Endothelial cell of umbilical vein (primary cell): ENCODE measurements around the gene EGLN1. TPM values are rescaled to one million over a fixed set of nuclear protein-coding genes. Genes with fewer than 3 reads are reported as not detected.

Experiments
- BruUV-seq: library from RNA; stranded (reverse); fragments of 400-500 nt; replicated peaks from 2 replicates; lab custom pipeline; 2021; lab: Mats Ljungman, UMichigan
- CTCF ChIA-PET: fragments of 300-600, 350-600 bp; sonication (Branson Sonifier 250); formaldehyde crosslinking; loops from one replicate; lab custom pipeline; 2021; ENCODE audit warnings: antibody characterized with exemption, inconsistent platforms; lab: Charles Lee
- POLR2A ChIA-PET: fragments of 300-600, 350-600 bp; sonication (Branson Sonifier 250); formaldehyde crosslinking; loops from one replicate; lab custom pipeline; 2021; ENCODE audit warnings: antibody characterized with exemption, inconsistent platforms; lab: Charles Lee
- DNase-seq: peaks from one replicate; pipeline ENCODE4 v3.0.0-alpha.2; 2011; ENCODE audit warnings: low read depth, low spot score
- FAIRE-seq: peaks from 2 replicates; lab custom pipeline; 2011; peaks lifted over from hg19 to GRCh38; lab: Jason Lieb, UNC
- H2AFZ ChIP-seq: 2 replicates; pipeline ENCODE4 v1.6.0; 2012; ENCODE audit warnings: low read depth, low read length, control low read depth, inconsistent platforms
- H3K27ac ChIP-seq: 2 replicates; pipeline ENCODE4 v1.5.1; 2011; ENCODE audit warnings: low read depth, mild to moderate bottlenecking, control low read depth, low read length, moderate library complexity; ENCODE audit not compliant: insufficient read depth
- H3K27me3 ChIP-seq, 2 experiments: 2 replicates each; pipeline versions ENCODE4 v1.6.0 to v1.6.1; 2011; ENCODE audit warnings: low read length in 2 of 2, mixed read lengths in 1 of 2; ENCODE audit not compliant: control insufficient read depth in 2 of 2, insufficient read depth in 2 of 2
- H3K36me3 ChIP-seq, 2 experiments: 2 replicates in 1 of 2; 3 replicates in 1 of 2; pipeline ENCODE4 v1.5.1; 2011; ENCODE audit warnings: low read length in 2 of 2, mild to moderate bottlenecking in 1 of 2, moderate library complexity in 1 of 2; ENCODE audit not compliant: control insufficient read depth in 2 of 2, insufficient read depth in 2 of 2; ENCODE audit errors: extremely low read depth in 1 of 2
- H3K4me1 ChIP-seq: 3 replicates; pipeline ENCODE4 v1.5.1; 2011; ENCODE audit warnings: mild to moderate bottlenecking, low read length; ENCODE audit not compliant: control insufficient read depth, insufficient read depth; ENCODE audit errors: extremely low read depth
- H3K4me2 ChIP-seq: 2 replicates; pipeline ENCODE4 v1.6.1; 2011; ENCODE audit warnings: low read length, control low read depth, mixed read lengths; ENCODE audit not compliant: insufficient read depth
- H3K4me3 ChIP-seq, 3 experiments: fragments of 200-600 bp in 1 of 3; sonication (generic), shearing (Covaris generic) in 1 of 3; replicated peaks in 1 of 3; 2 replicates each; pipeline ENCODE4 v1.5.1; 2011 to 2016; ENCODE audit warnings: control low read depth in 3 of 3, low read length in 3 of 3, mild to moderate bottlenecking in 2 of 3, inconsistent platforms in 1 of 3, low read depth in 1 of 3, moderate library complexity in 1 of 3; ENCODE audit not compliant: insufficient read depth in 1 of 3
- H3K79me2 ChIP-seq: 2 replicates; pipeline ENCODE4 v1.6.0; 2012; ENCODE audit warnings: low read length, inconsistent platforms; ENCODE audit not compliant: control insufficient read depth, insufficient read depth
- H3K9ac ChIP-seq: replicated peaks from 2 replicates; pipeline ENCODE3; 2011; ENCODE audit warnings: low read length, control low read depth; ENCODE audit not compliant: insufficient read depth; ENCODE audit errors: extremely low read depth
- H3K9me1 ChIP-seq: replicated peaks from 3 replicates; pipeline ENCODE4 v1.6.0; 2011; ENCODE audit warnings: mild to moderate bottlenecking, low read length; ENCODE audit not compliant: control insufficient read depth, insufficient read depth; ENCODE audit errors: extremely low read depth
- H3K9me3 ChIP-seq: replicated peaks from 2 replicates; pipeline ENCODE4 v1.5.1; 2012; ENCODE audit warnings: low read length, inconsistent platforms; ENCODE audit not compliant: control insufficient read depth, insufficient read depth
- H4K20me1 ChIP-seq: replicated peaks from 2 replicates; pipeline ENCODE3; 2011; ENCODE audit warnings: mild to moderate bottlenecking, low read length; ENCODE audit not compliant: control insufficient read depth, insufficient read depth; ENCODE audit errors: extremely low read depth
- CTCF ChIP-seq, 2 donors: IDR thresholded peaks; 1 replicate in 1 of 2; 2 replicates in 1 of 2; pipeline ENCODE4 v1.5.1; 2011; ENCODE audit warnings: low read length in 2 of 2, mild to moderate bottlenecking in 2 of 2, moderate library complexity in 2 of 2, control low read depth in 1 of 2, inconsistent platforms in 1 of 2, low read depth in 1 of 2; ENCODE audit not compliant: insufficient read depth in 1 of 2; ENCODE audit errors: extremely low read depth in 1 of 2
- EZH2 ChIP-seq: IDR thresholded peaks from 2 replicates; pipeline ENCODE4 v1.6.1; 2012; ENCODE audit warnings: borderline replicate concordance, low read depth, mild to moderate bottlenecking, moderate library complexity, low read length, inconsistent platforms; ENCODE audit not compliant: severe bottlenecking
- FOS ChIP-seq: IDR thresholded peaks from 2 replicates; pipeline ENCODE4 v1.6.1; 2011; ENCODE audit warnings: mild to moderate bottlenecking, low read length, moderate library complexity, borderline replicate concordance; ENCODE audit not compliant: insufficient read depth
- GATA2 ChIP-seq: IDR thresholded peaks from 2 replicates; pipeline ENCODE4 v1.7.0; 2011; ENCODE audit warnings: low read depth, mild to moderate bottlenecking, moderate library complexity, mixed read lengths, low read length; ENCODE audit not compliant: insufficient read length, insufficient read depth
- JUN ChIP-seq: IDR thresholded peaks from 2 replicates; pipeline ENCODE4 v1.6.1; 2011; ENCODE audit warnings: borderline replicate concordance, low read depth; ENCODE audit not compliant: insufficient read length, insufficient read depth
- MYC ChIP-seq: IDR thresholded peaks from one replicate; pipeline ENCODE4 v1.6.1; 2011; ENCODE audit warnings: mild to moderate bottlenecking, low read depth, low read length
- POLR2A ChIP-seq: IDR thresholded peaks from 2 replicates; pipeline ENCODE4 v1.6.1; 2012; ENCODE audit warnings: low read depth, mild to moderate bottlenecking, control low read depth, low read length
- POLR2AphosphoS5 ChIP-seq: IDR thresholded peaks from 2 replicates; pipeline ENCODE4 v1.6.1; 2012; ENCODE audit warnings: low read depth, mild to moderate bottlenecking, control low read depth, low read length, moderate library complexity; ENCODE audit not compliant: insufficient read depth
- dilution Hi-C: fragments of 300-500 bp; cut with MboI; formaldehyde crosslinking; loops from one replicate; pipeline ENCODE4 v1.15.0; 2019; ENCODE audit warnings: low sequenced_read_pairs; ENCODE audit not compliant: extremely low pct_ligation_motif_present
- intact Hi-C: fragments of 100-400 bp; cut with micrococcal nuclease; formaldehyde crosslinking; loops from one replicate; pipeline ENCODE4 v1.10.0; 2022
- polyA plus RNA-seq, 4 experiments: library from polyadenylated mRNA; depleted of rRNA in 3 of 4; stranded (reverse) in 3 of 4; unstranded in 1 of 4; fragments of >200 nt; gene quantifications; 2 replicates each; pipeline versions ENCODE4 v1.2.1 to v1.2.3, GENCODE V29; 2011 to 2012; ENCODE audit warnings: missing spikeins in 1 of 4
- total RNA-seq: library from RNA; stranded (reverse); gene quantifications from 2 replicates; pipeline ENCODE4 v1.2.3, GENCODE V29; 2021
- TF ChIP-seq, protein P1 (sequence below): IDR thresholded peaks from 2 replicates; pipeline ENCODE4 v1.6.1; 2011; ENCODE audit not compliant: insufficient read depth, insufficient read length

Gene EGLN1
- total and polyA plus RNA-seq, 2 donors (not counting 3 experiments of a cell fraction or from before 2014, with no cell fraction given): 13.7 to 38.1 TPM

DNA sequence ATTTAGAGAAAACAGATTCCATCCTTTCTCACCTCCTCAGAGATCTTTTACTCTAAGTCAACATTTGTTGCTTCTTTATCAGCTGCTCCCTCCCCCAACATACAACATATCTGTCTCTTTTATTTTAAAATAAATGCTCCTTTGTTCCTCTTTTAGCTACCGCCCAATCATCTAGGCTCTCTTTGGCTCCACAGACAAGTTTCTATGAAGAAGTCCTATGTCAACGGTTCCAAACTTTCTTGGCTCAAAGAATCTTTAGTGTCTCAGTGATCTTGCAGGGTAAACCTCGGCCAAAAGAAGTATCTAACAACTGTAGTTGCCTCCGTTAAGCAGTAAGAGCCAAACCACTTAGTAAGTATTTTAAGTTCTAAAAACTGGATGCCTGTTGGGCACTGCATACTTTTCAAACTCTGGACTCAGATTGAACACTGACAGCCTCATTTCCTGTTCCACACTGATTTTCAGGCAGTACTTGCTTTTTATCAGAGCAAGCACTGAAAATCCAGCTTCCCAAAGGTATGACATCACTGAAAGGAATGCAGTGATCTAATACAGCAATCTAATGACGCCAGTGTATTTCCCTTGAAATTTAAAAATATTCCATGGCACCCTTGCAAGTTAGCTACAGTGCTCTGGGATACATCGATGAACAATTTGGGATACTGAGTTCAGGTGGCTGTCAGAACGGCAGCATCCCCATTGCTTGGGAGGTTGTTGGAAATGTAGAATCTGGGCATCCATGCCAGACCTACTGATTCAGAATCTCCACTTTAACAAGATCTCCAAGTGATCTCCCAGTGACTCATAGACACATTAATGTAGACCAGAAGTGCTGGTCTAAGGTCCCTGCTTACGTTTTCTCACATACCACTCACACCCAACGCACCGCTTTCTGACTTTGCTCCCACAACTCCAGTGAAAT, 26.8 kb downstream of the EGLN1 start:
- H3K79me2 ChIP-seq: peaks cover 60% of the 10 kb centered on the region
- H3K36me3 ChIP-seq: no peaks in the 10 kb centered on the region
- BruUV-seq: TSS peak; percentile 82
- dilution Hi-C loops (no loop called here), intact Hi-C loops (loop anchor here (1.0 to 10.0 kb wide), 7 partner anchors 8 to 429 kb away; partner anchors contain the start of genes EGLN1 and TSNAX)
- peak overlapping the region; percentile 100 for H3K27ac ChIP-seq
- no peaks in the 10 kb centered on the region for H3K9me3 ChIP-seq
- peak overlapping the region; percentile 53 for H2AFZ ChIP-seq
- no peaks in the 10 kb centered on the region for H3K27me3 ChIP-seq
- H3K4me3 ChIP-seq: peak overlapping the region in 1 of 3 experiments; percentile 18
- ChIA-PET POLR2A (interaction anchor here (0.5 to 1.0 kb wide), 2 partner anchors 13 to 19 kb away, joined by 3 to 5 read pairs; no protein-coding TSS in a partner anchor), CTCF (interaction anchor here (1.4 to 1.6 kb wide), 2 partner anchors 14 to 22 kb away, joined by 3 to 5 read pairs; no protein-coding TSS in a partner anchor)
- peak; percentile 93 for DNase-seq
- H3K4me2 ChIP-seq: peak overlapping the region; percentile 94
- H3K9ac ChIP-seq: peak overlapping the region; percentile 77
- TF ChIP-seq FOS: peak; percentile 80
- TF ChIP-seq CTCF (IDR thresholded peaks at IDR 0.05; ENCODE audit: extremely low read depth in 1 of 2, insufficient read depth in 1 of 2, low read depth in 1 of 2, low read length in 2 of 2): no peak
- TF ChIP-seq POLR2AphosphoS5: peak; percentile 45
- peak; percentile 79 for TF ChIP-seq GATA2
- TF ChIP-seq, protein P1, sequence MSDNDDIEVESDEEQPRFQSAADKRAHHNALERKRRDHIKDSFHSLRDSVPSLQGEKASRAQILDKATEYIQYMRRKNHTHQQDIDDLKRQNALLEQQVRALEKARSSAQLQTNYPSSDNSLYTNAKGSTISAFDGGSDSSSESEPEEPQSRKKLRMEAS: no peak
- peak; percentile 51 for TF ChIP-seq POLR2A
- peak; percentile 89 for TF ChIP-seq JUN
- TF ChIP-seq EZH2: no peak
- no peak for TF ChIP-seq MYC
- FAIRE-seq: peak; percentile 75
- H3K9me1 ChIP-seq: no peaks in the 10 kb centered on the region
- no peaks in the 10 kb centered on the region for H4K20me1 ChIP-seq
- peaks cover 47% of the 10 kb centered on the region for H3K4me1 ChIP-seq
